Ramos (cell line): ENCODE results near the gene PRDM1.
"Not testable (repeated sequence)": the region's sequence is repeated elsewhere in the genome, so short reads cannot be mapped to it uniquely, and the experiment has no call there.

Source experiments
- in situ Hi-C: fragments of 300-500 bp; cut with MboI; formaldehyde crosslinking; loops from one replicate; pipeline ENCODE4 v1.14.3; 2022; ENCODE audit warnings: low sequenced_read_pairs; ENCODE audit not compliant: unreplicated experiment

The PRDM1 gene

DNA sequence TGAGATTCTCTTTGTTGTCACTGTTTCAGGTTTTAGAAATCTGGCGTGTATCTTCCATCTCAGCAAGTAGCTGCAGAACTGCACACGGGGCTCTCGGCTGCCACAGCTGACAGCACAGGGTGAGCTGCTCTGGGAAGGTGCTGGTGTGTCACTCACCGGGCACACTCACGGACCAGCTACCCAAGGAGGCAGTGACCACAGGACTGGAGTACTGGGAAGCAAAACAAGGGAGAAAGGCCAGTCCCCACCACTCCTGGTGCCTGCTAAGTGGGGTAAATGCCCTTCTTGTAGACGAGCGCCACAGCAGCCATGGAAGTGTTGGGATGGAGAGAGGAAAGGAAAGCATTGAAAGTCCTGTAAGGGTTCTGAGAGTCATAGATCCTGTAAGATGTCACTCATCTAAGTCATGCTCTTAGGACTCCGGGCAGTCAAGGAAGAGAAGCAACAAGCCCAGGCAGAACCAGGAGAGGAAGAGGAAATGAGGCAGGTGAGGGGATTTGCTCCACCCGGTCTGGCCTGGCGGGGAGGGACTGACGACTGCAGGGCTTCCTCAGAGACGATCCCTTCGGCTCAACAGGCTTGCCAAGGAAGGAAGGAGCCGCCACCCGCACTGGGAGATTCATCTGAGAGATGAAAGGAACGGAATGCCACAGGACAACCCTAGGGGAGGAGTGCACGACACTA lies 48.1 kb downstream of the PRDM1 start:
- in situ Hi-C loops: no loop called here

DNA sequence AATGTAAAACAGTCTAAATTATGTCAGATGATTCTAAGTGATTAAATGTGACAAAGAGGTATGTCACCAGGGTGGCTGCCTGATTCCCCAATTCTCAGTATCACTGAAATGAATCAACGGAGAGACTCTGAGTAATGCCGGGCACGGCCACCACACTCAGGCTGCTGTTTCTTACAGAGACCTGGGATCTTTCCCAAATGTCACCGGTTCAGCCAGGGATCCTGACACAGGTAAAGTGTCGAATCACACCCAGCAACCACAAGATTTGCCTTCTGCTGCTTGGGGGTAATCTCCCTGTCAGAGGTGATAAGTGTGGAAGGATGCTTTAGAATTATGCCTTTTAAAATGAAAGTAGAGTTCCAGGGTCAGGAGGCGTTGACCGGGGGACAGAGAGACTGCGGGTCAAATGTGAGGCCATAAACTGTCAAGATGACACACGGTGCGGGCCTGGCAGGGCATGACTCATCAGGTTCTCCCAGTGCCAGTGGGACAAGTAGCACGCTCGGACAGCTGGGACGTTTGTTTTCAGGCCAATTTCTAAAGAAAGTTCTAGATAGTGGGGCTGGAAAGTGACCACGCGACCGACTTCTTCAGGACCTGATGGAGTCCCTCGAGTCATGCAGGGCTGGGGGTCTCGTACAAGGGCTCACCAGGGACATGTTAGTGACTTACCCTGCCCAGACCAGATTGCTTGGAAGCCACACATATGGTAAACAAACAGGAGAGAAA lies 48.9 kb downstream of the PRDM1 start:
- in situ Hi-C loops: no loop called here

DNA sequence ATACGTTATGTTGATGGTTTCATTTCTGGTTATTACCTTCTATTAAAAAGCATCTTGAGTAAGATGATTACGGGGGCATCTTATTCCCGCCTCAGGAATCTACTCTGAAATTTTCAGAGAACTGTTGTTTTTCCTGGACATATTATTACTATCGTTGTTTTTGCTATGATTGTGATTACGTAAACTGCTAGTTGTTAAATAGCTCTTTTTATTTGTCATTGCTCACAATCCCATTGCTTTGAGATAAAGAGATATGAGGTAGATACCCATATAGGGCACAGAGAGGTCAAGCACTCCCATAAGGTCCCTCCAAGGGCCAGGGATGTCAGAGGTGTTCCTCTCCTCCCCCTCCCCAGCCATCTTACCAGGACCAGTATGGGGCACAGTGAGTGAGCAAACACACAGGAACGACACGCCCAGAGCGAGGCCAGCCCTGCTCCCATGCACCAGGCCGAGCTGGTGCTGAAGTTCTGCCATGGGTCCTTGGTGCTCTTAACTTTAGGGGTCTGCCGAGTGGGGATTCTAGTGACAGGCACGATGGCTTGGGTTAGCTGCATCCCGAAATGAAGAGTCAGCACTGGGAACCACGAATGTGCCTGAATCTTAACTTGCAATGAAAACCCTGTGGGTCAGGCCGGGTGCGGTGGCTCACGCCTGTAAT lies 49.9 kb downstream of the PRDM1 start:
- in situ Hi-C loops: no loop called here

DNA sequence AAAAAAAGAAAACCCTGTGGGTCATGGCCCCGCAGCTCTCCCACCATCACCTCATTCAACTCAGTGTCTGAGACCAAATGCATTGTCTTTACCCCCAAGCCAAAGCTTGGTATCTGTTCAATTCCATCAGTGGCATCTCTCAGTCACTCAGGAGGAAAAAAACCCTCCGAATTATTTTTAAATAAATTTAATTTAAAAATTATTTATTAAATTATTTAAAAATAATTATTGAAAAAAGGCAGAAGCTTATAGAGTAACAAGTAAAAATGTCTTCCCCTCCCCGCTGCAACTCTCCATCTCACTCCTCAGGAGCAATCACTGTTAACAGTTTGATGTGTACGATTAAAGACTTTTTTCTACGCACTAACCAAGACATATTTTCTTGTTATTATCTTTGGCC lies 50.7 kb downstream of the PRDM1 start:
- in situ Hi-C loops: no loop called here

DNA sequence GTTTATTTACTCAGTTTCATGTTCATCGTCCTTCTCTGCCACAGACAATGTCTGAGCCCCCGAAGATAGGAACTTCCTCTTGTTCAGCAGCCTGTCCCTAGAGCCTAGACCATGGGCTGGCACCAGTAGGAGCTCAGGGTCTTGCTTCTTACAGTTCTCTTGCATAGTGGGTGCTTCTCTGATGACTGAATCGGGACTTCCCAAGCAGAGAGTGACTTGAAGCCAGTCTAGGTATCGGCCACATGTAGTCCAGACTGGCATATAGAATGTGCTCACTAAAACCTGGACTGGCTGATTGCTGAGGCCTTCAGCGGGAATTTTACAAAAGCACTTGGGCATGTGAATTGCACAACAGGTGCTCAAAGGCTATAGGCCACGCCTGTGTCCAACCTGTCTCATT lies 52.0 kb downstream of the PRDM1 start:
- in situ Hi-C loops: no loop called here

DNA sequence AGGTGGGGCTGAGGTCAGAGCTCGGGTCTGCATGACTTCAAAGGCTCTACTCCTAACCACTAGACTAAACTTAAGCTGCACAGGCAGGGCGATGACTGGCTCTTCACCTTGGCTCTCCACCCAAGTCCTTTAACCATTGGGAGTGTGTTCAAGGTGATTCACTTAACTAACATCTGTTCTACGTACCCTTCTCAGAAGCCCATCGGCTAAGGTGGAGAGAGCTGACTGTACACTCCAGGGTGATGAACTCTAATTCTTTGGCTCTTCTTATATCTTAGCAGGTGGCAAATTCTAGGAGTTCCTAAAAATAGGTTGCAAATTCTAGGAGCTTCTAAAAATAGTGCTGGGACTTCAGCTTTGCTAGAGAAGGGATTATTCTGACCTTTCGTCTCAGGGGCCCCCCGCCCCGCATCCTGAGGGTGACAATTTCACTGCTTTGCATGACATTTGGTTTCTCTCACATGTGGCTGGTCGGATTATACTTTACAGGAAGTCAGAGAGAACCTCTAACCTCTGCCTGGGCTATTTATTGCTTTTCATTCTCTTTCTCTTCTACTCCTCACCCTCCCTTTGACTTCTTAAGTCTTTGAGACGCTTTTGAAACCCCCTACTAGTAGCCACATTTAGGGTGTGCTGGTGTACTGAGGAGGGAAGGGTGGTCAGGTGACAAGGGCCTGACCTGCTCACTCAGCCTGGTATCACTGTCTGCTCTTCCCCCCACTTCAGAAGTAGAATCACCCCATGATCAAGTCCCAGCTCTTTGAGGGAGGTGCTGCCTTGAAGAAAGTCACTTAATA lies 55.5 kb downstream of the PRDM1 start:
- in situ Hi-C loops: no loop called here

DNA sequence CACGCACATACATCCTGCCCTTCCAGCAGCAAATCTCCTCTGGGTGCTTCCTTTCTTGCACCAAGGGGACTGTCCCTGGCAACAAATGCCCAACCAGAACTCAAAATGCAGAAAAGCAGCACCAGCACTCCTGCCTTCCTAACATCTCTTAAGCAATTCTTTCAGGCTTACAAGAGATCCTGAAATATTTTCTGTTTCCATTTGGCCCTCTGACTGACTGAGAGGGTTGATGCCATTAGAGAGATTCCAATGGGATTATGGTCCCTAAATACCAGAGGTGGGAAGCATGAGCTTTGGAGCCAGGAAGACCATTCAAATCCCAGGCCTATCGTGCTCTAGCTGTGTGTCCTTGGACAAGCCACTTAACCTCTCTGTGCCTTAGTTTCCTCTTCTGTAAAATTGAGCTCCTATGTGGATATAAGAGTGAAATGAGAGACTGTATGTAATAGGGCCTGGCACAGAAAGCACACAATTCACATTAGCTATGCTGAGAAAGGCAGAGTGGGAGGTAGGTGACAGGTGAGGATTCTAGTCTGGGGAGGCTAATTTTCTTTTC lies 56.8 kb downstream of the PRDM1 start:
- in situ Hi-C loops: no loop called here

DNA sequence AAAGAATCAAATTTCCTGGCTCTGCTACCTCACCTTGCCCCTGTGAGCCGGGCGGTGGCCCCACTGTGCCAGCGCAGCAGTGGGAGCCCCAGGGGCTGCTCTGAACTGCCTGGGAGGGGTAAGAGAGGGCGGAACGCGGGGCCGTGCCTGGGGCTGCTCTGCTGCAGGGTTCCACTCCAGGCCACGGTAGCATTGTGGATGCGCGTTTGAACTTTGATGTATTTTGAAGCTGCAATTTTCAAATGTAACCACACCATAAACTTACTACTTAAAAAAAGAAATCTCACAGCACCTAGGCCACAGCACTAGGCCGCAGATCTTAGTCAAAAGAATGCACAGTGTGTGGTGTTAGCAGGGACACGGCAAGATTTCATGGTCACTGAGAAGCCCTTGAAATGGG lies 57.5 kb downstream of the PRDM1 start:
- in situ Hi-C loops: no loop called here

DNA sequence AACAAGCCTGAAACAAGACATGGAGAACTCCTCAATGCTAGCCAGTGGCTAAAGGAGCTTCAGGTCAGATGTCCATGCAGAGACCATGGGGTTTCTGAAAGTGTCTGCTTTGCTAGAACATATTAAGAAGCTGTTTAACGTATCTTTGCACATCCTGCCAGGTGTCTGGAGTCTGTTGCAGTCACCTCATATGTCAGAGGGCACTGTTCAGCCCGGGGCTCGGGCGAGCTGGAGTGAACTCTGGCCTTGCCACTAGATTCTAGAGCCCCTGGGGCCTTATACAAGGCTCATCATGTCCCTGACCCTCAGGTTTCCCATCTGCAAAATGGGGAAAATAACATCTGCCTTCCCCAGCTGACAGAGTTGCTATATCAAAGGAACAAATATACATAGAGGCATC lies 59.0 kb downstream of the PRDM1 start:
- in situ Hi-C loops: no loop called here

DNA sequence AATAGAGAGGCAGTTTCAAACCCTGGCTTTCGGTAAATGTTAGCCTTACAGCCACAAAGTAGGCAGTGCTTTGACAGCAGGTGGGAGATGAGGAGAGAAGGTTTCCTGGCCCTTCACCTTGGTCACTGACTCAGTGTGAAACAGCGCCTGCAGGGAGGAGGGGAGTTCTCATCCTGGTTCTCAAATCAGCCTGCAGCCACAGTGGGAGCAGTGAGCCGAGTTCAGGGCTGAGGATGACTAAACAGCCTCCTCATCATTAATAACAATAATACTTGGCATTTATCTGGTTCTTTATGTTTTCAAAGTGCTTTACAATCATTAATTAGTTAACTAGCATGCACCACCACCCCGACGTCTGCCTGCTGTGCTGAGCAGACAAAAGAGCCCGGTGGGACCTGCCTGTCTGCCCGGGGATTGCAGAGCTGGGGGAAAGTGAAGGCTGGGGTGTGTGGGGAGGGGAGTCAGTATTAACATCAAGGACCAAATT lies 59.6 kb downstream of the PRDM1 start:
- in situ Hi-C loops: no loop called here

DNA sequence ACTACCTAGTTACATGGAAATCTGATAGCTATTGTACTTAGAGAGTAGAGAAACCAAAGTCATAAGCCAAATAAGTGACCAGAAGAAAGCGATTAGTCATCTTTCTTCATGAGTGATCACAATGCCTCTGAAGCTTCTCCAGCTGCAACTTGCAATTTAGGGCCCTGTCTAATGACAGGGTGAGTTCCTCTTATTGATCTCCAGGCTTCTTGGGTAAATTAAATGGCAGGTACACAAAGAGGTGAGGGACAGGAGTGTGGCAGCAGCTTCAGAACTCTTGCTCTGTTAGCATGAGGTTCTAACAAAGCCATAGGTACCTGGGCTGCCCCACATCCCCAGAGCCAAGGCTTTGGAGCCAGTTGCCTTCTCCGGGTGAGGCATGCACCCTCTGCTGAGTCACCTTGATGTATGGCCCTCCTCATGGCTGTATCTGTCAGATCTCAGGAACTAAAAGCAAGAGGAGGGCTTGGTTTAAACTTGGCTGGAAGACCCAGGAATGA lies 60.8 kb downstream of the PRDM1 start:
- in situ Hi-C loops: no loop called here

DNA sequence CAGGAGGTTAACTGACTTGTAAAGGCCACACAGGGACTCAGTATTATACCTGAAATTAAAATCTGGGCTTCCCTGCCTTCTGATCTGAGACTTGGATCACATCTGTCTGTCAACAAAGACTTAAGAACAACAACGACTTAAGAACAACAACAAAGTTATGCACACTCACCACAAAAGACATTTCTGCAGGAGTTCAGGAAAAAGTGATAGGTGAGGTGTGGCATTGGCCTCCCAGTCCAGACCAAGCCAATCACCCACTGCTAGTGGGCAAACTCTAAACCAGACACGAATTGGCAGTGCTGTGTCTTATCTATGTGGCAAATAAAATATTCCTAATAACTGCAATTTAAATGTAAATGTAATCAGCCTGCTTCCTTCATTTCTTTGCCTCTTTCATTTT lies 61.3 kb downstream of the PRDM1 start:
- in situ Hi-C loops: no loop called here

DNA sequence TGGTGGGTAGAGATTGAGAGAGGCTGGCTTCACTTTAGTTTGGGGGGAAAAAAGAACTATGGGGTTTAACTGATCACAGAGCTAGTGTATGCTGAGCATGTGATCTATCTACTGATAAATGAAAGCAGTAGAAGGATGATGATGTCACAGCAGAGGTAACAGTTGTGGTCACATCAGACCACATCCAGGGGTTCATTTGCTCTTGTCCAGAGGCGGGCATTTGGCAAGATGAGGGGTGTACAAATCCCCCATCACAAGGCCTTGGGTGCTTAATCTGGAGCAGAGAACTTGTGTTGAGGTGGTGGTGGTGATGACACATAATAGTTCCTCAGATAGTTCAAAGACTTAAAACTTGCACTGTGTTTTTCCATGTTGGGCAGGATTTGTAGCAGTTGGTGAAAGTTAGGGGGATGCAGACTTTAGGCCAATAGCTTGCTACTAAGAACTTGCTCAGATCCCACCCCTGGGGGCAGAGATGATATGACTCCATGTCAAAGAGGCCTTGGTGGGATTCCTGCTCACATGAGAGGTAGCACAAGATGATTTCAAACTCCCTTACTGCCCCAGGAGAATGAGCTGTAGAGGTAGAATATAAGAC lies 63.4 kb downstream of the PRDM1 start:
- in situ Hi-C loops: no loop called here

DNA sequence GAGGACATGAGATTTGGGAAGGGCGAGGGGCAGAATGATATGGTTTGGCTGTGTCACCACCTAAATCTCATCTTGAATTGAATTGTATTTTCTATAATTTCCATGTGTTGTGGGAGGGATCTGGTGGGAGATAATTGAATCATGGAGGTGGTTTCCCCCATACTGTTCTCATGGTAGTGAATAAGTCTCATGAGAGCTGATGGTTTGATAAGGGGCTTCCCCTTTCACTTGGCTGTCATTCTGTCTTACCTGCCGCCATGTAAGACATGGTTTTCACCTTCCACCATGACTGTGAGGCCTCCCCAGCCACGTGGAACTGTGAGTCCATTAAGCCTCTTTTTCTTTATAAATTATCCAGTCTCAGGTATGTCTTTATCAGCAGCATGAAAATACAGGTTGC lies 66.3 kb downstream of the PRDM1 start:
- in situ Hi-C loops: not testable (repeated sequence)

DNA sequence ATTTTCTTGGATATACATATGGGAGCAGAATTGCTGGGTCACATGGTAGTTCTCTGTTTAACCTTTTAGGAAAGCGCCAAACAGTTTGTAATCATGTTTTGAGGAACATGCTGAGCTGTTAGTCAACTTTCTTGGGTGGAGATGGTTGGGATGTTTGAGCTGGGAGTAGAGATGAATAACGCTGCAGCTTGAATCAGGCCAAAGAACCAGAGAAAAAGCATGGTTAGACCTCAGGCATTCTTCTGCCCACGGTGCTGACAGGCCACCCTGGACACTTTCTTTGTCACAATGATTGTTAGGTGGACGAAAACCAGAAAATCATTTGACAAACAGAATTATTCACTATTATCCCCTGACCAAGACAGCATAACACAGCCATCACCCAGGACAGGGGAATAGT lies 66.8 kb downstream of the PRDM1 start:
- in situ Hi-C loops: no loop called here

DNA sequence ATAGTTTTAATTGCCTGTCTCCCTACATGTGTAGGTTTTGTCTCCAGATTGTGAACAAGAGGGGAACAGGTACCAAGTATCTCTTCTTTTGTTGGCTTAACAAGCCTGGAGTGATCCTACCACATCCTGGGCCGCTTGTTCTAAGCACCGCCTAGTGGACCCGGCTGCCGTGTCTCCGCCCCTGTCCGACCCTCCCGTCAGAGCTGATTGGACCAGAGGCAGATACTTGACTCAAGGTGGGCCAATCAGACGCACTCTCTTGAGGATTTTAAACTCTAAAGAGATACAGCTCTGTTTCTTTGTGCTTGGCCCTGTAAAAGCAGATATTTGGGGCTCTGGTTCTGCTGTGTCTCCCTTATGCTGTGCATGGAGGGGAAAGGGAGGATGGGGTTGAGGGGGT lies 68.2 kb downstream of the PRDM1 start:
- in situ Hi-C loops: no loop called here

DNA sequence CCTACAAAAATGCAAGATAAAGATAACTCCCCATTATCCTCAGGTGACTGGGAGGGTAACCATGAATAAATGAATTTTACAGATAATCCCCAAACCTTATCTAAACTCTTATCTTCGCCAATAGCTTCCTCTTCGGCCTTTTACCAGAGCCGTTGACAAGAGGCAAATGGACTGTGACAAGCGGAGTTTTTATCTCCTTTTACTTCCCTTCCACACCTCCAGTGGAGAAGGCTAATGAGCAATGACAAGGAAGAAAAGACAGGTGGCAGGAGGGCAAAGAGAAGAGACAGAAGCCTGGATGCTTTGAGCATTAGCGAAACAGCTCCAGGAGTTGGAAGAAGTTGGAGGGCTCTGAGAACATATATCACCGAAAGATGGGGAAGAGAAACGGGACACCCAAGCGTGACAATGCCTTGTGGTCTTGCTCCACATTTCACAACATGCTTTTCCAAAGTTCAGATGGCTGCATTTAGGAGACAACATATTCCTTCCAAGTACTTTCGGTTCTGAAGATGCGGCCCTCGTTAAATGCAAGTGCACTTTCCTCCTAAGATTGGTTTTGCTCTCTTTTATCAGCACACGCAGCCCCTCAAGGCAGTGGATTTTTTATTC lies 69.2 kb downstream of the PRDM1 start:
- in situ Hi-C loops: no loop called here

DNA sequence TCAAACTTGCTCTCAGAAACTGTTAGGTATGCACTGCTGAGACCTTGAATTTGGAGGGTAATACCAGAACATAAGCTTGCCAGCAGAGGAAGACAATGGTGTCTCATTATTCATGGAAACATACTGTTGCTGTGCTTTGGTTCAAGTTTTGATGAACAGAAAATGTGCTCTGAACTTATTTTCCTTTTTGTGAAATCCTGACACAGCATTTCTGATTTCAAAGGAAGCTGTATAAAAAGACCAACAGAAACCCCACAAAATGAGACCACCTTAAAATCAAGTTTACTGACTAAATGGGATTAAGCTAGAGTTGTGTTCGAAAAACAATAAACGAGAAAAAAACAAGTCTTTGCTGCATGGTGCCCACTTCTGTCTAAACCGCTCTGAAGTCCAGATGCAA lies 70.3 kb downstream of the PRDM1 start:
- in situ Hi-C loops: no loop called here

DNA sequence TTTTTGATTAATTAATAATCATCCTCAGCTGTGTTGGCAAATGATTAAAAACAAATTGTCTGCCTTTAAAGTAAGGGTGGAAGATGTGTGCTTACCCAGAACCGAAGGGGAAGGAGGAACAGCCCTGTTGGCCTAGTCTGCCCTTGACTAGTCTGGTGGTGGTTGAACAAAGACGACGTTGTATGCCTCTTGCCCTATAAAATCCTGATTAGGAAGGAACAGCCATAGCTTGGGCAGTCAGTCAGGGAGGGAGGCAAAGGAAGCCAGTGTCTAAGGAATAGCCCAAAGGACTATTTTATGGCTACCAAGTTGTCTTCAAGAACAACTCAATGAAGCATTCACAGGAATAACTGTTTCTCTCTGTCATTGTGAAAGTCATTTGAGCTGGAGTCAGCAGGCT lies 70.7 kb downstream of the PRDM1 start:
- in situ Hi-C loops: no loop called here
